HG03280 (cell line): Measurements from ENCODE around the gene ATG4D.
"Not testable (repeated sequence)": the region's sequence is repeated elsewhere in the genome, so short reads cannot be mapped to it uniquely, and the experiment has no call there.

Experiments
- ATAC-seq: cut with Tn5 transposase; IDR thresholded peaks from one replicate; pipeline ENCODE4 v1.9.1; 2021; ENCODE audit warnings: mild to moderate bottlenecking, moderate library complexity; ENCODE audit not compliant: unreplicated experiment

Gene ATG4D

GRCh38 chr19:10573793-10574192, 30.1 kb downstream of the ATG4D start:
- ATAC-seq: not testable (repeated sequence)

DNA sequence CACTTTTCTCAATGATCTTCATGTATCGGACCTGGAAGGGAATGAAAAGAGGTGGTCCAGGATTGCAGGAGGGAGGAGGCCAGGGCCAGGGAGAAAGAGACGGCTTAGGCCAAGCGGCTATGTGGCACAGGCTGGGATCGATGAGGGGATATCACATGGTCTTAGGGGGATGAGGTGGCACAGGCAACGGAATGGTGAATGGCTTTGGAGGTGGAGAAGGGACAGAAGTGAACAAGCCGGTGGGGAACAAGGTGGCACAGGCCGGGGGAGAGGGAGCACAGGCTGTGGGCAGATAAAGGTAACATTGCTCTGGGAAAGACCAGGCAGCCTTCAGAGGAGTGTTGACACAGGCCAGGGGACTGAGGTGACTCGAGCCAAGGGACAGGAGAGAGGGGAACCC, 30.8 kb downstream of the ATG4D start:
- ATAC-seq: no peak

GRCh38 chr19:10575011-10575716, 31.5 kb downstream of the ATG4D start:
- no peak for ATAC-seq

GRCh38 chr19:10577951-10578350, 34.2 kb downstream of the ATG4D start:
- no peak for ATAC-seq

DNA sequence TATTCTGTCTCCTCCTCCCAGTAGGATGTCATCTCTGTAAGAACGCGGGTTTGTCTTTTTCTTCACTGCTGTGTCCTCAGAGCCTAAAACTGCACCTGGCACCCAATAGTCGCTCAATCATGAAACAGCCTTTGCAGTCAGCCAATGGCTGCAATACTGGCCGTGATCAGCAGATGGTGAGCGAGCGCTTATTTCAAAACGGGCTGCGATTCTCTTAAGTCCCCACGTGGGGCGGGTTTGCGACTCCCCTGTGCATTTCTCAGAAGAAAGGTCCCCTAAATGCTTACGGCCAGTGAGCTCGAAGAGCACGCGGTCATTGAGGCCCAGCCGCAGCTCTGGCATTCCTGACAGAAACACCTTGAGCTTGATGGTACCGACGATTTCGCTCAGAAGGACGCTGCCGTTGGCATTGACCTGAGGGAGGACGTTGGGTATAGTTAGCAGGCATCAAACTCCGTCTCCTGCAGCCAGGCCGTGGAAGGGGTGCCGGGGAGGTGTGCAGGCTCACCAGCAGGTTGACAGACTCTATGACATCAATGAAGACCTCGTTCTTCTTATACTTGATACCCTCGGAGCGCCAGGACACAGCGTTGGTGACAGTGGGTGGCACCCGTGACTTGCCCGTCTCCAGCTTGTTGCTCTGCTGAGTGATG, 37.4 kb downstream of the ATG4D start:
- ATAC-seq: no peak

DNA sequence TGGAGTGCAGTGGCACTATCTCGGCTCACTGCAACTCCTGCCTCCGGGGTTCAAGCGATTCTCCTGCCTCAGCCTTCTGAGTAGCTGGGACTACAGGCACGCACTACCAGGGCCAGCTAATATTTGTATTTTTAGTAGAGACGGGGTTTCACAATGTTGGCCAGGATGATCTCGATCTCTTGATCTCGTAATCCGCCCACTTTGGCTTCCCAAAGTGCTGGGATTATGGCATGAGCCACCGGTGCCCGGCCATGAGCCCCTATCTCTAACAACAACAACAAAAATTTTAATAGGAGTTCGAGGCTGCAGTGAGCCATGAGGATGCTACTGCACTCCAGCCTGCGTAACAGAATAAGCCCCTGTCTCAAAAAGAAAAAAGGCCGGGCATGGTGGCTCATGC, 38.4 kb downstream of the ATG4D start:
- no peak for ATAC-seq

DNA sequence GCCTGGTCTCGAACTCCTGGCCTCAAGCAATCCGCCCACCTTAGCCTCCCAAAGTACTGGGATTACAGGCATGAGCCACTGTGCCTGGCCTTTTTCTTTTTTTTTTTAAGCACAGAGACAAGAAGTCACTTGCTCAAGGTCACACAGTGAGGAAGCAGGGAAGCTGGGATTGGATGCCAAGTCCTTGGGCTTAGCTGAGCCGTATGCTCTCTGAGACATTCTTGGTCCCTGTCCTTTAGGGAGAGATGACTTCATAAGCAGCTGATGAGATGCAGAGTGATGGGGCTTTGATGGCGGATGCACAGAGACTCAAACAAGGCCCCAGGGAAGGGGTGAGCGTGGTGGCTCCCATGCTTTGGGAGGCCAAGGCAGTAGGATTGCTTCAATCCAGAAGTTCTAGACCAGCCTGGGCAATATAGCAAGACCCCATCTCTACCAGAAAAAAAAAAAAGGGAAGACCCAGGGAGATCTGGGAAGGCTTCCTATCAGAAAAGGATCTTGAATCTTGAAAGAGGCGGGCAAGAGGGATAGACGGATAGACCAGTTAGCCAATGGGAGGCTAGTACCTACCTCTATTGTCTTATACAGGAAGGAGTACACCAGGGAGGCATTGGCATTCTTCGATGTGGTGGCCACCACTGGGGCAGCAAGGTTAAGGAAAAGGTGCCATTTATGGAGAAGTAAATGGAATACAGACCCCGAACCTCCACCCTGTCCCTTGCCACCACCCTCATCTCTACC, 39.5 kb downstream of the ATG4D start:
- no peak for ATAC-seq

DNA sequence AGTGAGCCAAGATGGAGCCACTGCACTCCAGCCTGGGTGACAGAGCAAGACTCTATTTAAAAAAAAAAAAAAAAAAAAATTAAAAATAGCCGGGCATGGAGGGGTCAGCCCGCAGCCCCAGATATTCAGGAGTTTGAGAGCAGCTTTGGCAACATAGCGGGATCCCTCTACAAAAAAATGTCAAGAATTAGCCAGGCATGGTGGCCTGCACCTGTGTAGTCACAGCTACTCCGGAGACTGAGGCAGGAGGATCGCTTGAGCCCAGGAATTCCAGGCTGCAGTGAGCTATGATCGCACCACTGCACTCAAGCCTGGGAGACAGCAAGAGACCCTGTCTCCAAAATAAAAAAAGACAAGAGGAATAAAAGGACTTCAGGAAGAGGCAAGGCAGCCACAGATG, 42.7 kb downstream of the ATG4D start:
- ATAC-seq: no peak

DNA sequence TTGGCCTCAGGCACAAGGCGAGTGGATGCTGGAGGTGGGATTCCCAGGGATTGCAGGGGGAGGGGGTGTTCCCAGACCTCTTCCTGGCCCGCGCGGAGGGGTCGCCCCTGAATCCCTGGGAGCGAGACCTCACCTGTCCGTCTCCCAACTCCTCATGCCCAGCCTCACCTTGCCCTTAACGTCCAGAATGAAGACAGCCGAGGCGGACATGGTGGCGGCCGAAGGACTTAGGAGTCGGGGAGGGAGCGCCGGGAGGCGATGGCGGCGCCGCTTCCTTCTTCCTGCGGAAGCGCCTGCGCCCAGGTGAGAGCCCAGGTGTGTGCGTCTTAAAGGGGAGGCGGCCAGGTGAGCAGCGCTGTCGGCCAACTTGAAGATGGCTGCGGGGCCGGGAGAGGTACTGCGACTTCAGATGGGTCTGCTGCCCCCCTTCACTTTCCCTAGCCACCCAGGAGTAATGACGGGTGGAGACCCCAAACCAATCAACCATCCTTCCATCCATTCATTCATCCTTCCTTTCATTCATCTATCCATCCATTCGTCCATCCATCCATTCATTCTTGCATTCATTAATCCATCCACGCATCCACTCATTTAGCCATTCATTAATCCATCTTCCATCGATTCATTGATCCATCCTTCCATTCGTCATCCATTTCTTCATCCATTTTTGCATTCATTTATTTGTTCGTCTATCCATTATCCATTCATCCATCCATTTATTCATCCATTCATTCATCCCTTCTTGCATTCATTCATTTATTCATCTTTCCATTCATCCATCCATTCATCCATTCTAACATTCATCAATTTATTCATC, 43.5 kb downstream of the ATG4D start, which contains the start of gene AP1M2:
Gene AP1M2, minus strand, starts transcription at position 291 of the 817 bp plus-strand sequence. Its CDS starts 81 bp downstream, at position 210.
- no peak for ATAC-seq

DNA sequence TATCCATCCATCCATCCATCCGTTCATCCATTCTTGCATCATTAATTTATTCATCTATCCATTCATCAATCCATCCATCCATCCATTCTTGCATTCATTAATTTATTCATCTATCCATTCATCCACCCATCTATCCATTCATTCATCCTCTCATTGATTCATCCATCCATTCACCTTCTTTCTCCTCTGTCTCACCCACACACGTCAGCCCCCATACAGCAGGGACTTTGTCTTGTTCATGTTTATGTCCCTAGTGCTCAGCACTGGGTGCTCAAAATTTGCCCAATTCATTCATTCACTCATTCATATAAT, 44.1 kb downstream of the ATG4D start:
- ATAC-seq: no peak

DNA sequence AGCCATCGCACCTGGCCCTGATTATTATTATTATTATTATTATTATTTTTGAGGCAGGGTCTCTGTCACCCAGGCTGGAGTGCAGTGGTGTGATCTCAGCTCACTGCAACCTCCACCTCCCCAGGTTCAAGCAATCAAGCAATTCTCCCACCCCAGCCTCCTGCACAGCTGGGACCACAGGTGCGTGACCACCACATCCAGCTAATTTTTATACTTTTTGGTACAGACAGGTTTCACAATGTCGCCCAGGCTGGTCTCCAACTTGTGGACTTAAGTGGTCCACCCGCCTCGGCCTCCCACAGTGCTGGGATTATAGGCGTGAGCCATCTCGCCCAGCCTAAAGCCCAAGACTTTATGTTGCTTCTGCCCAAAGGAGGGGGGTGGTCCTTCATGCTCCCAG, 49.4 kb downstream of the ATG4D start:
- ATAC-seq: no peak

- no peak for ATAC-seq
Observed at GRCh38 chr19:10593820-10594637, 50.3 kb downstream of the ATG4D start.

DNA sequence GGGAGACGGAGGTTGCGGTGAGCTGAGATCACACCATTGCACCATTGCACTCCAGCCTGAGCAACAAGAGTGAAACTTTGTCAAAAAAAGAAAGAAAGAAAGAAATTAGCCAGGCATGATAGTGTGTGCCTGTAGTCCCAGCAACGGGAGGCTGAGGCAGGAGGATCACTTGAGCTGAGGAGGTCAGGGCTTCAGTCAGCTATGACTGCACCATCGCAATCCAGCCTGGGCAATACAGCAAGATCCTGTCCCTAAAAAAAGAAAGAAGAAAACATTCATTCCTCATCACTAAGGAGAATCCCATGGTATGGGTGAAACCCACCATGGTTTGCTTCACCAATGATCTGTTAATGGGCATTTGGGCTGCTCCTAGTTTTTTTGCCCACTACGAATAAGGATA, 56.4 kb downstream of the ATG4D start:
- no peak for ATAC-seq

- ATAC-seq: no peak
Observed at GRCh38 chr19:10601999-10602329, 58.3 kb downstream of the ATG4D start.

DNA sequence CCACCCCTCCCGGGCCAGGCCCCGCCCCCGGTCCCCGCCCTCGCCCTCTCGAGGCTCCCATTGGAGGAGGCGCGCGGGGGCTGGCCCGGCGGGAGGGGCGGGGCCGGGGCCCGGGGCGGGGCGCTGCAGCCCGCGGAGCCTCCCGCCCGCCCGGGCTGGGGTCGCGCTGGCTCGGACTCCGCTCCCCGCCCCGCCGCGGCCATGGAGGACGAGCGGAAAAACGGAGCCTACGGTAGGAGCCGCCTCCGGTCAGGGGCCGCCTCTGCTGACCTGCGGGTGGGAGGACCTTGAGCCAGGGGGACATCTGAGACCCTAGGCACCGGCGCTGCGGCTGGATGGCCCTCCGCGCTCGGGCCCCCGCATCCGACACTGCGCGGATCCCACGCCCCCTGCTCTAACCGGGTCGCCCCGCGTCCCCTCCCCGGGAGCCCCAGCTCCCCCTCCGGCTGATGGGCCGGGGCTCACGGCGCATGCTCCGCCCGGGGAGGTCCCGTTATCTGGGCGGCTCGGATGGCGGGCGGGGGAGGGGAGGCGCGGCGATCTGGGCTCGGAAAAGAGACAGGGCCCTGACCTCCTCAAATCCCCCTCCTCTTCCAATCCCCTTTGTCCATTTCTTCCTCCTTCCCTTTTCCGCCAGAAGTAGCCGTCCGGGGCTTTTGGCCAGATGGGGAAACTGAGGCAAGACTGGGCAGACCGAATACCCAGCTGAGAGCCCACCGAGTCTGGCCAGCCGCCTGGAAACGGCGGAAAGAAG, 58.8 kb downstream of the ATG4D start:
- peak; percentile 72 for ATAC-seq
